Measurements from ENCODE around the gene NMRK1. TPM values are rescaled to one million over a fixed set of nuclear protein-coding genes. Genes with fewer than 3 reads are reported as not detected.

The NMRK1 gene
- total RNA-seq, 1 experiment from 2014 or later = 9.7 TPM

- Histone ChIP-seq H4K20me1 (ENCODE audit: low read length) (no peaks in the 10 kb centered on the region), H3K9me3 (ENCODE audit: low read length) (no peaks in the 10 kb centered on the region), H3K27ac (ENCODE audit: low read length) (no peak overlapping the region), H3K4me2 (ENCODE audit: low read length) (no peak overlapping the region), H3K4me1 (ENCODE audit: insufficient read depth, low read length) (0 out of 2 replicates have a peak, but pooled peaks cover 6% of the 10 kb centered on the region), H3K27me3 (ENCODE audit: low read length) (no peaks in the 10 kb centered on the region), H2AFZ (ENCODE audit: low read length) (no peak overlapping the region), H3K9ac (ENCODE audit: low read length) (no peak overlapping the region), H3K36me3 (ENCODE audit: low read depth, low read length) (no peaks in the 10 kb centered on the region), H3K79me2 (ENCODE audit: low read length) (peaks cover 12% of the 10 kb centered on the region), H3F3A (ENCODE audit: low read length, unreplicated experiment) (no peaks in the 10 kb centered on the region), H3K9me2 (replicated peaks; ENCODE audit: low read length) (no peaks in the 10 kb centered on the region), H3K4me3 (ENCODE audit: low read length) (no peak overlapping the region)
- TF ChIP-seq EZH2 (IDR thresholded peaks at IDR 0.05; ENCODE audit: low read length, unreplicated experiment) = no peak
- ATAC-seq (no peak), DNase-seq (peak; percentile 26)
- ChIA-PET POLR2A (ENCODE audit: unreplicated experiment) (no interaction called here), CTCF (interaction anchor here (0.7 kb wide), 1 partner anchor 143 kb away, joined by 3 read pairs; no protein-coding TSS in a partner anchor)
- no TSS peak for BruUV-seq (replicated peaks)
- intact Hi-C loops (cut with micrococcal nuclease) = no loop called here
These were observed 4.6 kb downstream of the NMRK1 start for GRCh38 chr9:75083188-75083970.

DNA sequence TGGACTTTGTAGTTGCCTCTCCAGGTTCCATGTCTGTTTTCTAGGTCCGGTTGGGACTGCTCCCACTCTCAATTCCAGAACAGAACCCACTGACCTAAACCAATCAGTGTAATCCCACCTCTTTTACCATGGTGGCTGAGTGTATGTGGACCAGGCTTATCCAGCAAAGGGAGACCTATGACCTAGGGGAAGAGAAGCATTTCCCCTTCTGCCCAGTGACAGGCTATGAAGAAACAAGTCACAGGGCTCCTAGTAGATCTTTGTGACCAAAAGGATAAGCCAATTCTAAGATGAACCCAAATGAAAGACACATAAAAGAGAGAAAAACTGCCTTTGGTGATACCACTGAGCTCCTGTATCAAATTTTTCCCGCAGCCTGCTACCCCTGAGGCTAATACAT lies 6.3 kb downstream of the NMRK1 start:
- ChIA-PET CTCF (no interaction called here), POLR2A (ENCODE audit: unreplicated experiment) (no interaction called here)
- Histone ChIP-seq H3F3A (ENCODE audit: low read length, unreplicated experiment) (no peaks in the 10 kb centered on the region), H3K9me3 (ENCODE audit: low read length) (no peaks in the 10 kb centered on the region), H3K4me3 (ENCODE audit: low read length) (no peak overlapping the region), H3K27me3 (ENCODE audit: low read length) (no peaks in the 10 kb centered on the region), H3K9me2 (replicated peaks; ENCODE audit: low read length) (no peaks in the 10 kb centered on the region), H3K4me2 (ENCODE audit: low read length) (no peak overlapping the region), H3K79me2 (ENCODE audit: low read length) (peaks cover 7% of the 10 kb centered on the region), H3K36me3 (ENCODE audit: low read depth, low read length) (no peaks in the 10 kb centered on the region; the same call in 1 of the 2 replicates), H3K9ac (ENCODE audit: low read length) (no peak overlapping the region), H3K4me1 (ENCODE audit: insufficient read depth, low read length) (0 out of 2 replicates have a peak, but pooled peaks cover 6% of the 10 kb centered on the region), H2AFZ (ENCODE audit: low read length) (no peak overlapping the region), H4K20me1 (ENCODE audit: low read length) (no peaks in the 10 kb centered on the region), H3K27ac (ENCODE audit: low read length) (no peak overlapping the region)
- ATAC-seq (no peak), DNase-seq (no peak)
- TF ChIP-seq EZH2phosphoT487 (IDR thresholded peaks at IDR 0.05; ENCODE audit: borderline replicate concordance, low read length) = no peak
- TF ChIP-seq, protein P1, sequence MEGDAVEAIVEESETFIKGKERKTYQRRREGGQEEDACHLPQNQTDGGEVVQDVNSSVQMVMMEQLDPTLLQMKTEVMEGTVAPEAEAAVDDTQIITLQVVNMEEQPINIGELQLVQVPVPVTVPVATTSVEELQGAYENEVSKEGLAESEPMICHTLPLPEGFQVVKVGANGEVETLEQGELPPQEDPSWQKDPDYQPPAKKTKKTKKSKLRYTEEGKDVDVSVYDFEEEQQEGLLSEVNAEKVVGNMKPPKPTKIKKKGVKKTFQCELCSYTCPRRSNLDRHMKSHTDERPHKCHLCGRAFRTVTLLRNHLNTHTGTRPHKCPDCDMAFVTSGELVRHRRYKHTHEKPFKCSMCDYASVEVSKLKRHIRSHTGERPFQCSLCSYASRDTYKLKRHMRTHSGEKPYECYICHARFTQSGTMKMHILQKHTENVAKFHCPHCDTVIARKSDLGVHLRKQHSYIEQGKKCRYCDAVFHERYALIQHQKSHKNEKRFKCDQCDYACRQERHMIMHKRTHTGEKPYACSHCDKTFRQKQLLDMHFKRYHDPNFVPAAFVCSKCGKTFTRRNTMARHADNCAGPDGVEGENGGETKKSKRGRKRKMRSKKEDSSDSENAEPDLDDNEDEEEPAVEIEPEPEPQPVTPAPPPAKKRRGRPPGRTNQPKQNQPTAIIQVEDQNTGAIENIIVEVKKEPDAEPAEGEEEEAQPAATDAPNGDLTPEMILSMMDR (conservative IDR thresholded peaks at IDR 0.05; ENCODE audit: low read depth, low read length) = no peak
- TF ChIP-seq EZH2 (IDR thresholded peaks at IDR 0.05; ENCODE audit: low read length, unreplicated experiment) = no peak
- no TSS peak for BruUV-seq (replicated peaks)
- intact Hi-C loops (cut with micrococcal nuclease) = no loop called here

DNA sequence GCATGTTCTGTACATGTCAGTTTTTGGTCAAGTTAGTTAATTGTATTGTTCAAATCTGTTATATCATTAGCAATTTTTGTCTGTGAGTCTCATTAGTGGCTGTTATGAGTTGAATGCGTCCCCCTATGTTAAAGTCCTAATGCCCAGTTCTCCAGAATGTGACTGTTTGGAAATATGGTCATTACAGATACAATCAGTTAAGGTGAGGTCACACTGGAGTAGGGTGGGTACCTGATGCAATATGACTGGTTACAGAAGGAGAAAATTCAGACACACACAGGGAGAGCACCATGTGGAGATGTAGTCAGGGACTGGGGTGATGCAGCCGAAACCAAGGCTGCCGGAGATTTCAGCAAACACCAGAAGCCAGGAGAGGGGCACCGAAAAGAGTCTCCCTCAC lies 15.1 kb downstream of the NMRK1 start:
- DNase-seq (no peak), ATAC-seq (no peak)
- Histone ChIP-seq H3K9me2 (replicated peaks; ENCODE audit: low read length) (no peaks in the 10 kb centered on the region), H3K4me2 (ENCODE audit: low read length) (no peak overlapping the region), H3K27me3 (ENCODE audit: low read length) (no peaks in the 10 kb centered on the region), H3K4me1 (ENCODE audit: insufficient read depth, low read length) (peaks cover 13% of the 10 kb centered on the region), H4K20me1 (ENCODE audit: low read length) (no peaks in the 10 kb centered on the region), H3K9ac (ENCODE audit: low read length) (no peak overlapping the region), H3F3A (ENCODE audit: low read length, unreplicated experiment) (no peaks in the 10 kb centered on the region), H3K4me3 (ENCODE audit: low read length) (no peak overlapping the region), H3K36me3 (ENCODE audit: low read depth, low read length) (no peaks in the 10 kb centered on the region; the same call in 1 of the 2 replicates), H2AFZ (ENCODE audit: low read length) (no peak overlapping the region), H3K9me3 (ENCODE audit: low read length) (no peaks in the 10 kb centered on the region), H3K79me2 (ENCODE audit: low read length) (no peaks in the 10 kb centered on the region), H3K27ac (ENCODE audit: low read length) (no peak overlapping the region)
- ChIA-PET CTCF (no interaction called here), POLR2A (ENCODE audit: unreplicated experiment) (no interaction called here)
- intact Hi-C loops (cut with micrococcal nuclease) = no loop called here
- BruUV-seq (replicated peaks) = no TSS peak
- TF ChIP-seq, protein P1 (conservative IDR thresholded peaks at IDR 0.05; ENCODE audit: low read depth, low read length) = no peak
- TF ChIP-seq EZH2phosphoT487 (IDR thresholded peaks at IDR 0.05; ENCODE audit: borderline replicate concordance, low read length) (no peak), EZH2 (IDR thresholded peaks at IDR 0.05; ENCODE audit: low read length, unreplicated experiment) (no peak)
